GM20000 (cell line): ENCODE measurements around the gene TGM2.

Source experiments
- DNase-seq: peaks from one replicate; pipeline ENCODE4 v3.0.0; 2012; ENCODE audit warnings: low spot score
- TF ChIP-seq, protein P1 (sequence below): IDR thresholded peaks from 2 replicates; pipeline ENCODE4 v1.5.1; 2012; ENCODE audit warnings: mild to moderate bottlenecking, control low read depth; ENCODE audit errors: extremely low read depth, missing control alignments

Gene TGM2

GRCh38 chr20:38198238-38198861, 33.3 kb upstream of the TGM2 start:
- DNase-seq: no peak
- TF ChIP-seq, protein P1, sequence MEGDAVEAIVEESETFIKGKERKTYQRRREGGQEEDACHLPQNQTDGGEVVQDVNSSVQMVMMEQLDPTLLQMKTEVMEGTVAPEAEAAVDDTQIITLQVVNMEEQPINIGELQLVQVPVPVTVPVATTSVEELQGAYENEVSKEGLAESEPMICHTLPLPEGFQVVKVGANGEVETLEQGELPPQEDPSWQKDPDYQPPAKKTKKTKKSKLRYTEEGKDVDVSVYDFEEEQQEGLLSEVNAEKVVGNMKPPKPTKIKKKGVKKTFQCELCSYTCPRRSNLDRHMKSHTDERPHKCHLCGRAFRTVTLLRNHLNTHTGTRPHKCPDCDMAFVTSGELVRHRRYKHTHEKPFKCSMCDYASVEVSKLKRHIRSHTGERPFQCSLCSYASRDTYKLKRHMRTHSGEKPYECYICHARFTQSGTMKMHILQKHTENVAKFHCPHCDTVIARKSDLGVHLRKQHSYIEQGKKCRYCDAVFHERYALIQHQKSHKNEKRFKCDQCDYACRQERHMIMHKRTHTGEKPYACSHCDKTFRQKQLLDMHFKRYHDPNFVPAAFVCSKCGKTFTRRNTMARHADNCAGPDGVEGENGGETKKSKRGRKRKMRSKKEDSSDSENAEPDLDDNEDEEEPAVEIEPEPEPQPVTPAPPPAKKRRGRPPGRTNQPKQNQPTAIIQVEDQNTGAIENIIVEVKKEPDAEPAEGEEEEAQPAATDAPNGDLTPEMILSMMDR: no peak

DNA sequence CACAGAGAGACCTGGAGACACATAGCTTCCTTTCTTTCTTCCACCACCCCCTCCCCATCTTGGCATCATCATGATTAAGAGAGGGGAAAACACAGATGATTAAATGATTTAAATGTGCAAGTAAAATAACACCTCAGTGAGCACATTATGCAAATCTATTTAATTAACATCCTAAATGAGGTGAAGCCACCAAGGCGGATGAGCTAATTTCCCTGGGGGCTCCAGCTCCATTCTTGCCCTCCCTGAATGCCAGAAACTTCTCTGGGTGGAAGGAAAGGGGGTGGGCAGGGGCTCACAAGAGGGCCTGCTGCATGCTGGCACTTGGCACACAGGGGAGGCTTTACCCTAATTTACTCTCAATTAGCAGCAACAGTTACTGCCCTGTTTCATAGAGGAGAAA, 32.5 kb upstream of the TGM2 start:
- TF ChIP-seq, protein P1: no peak
- no peak for DNase-seq

- DNase-seq: no peak
These were observed 32.1 kb upstream of the TGM2 start for GRCh38 chr20:38197217-38197616.

DNA sequence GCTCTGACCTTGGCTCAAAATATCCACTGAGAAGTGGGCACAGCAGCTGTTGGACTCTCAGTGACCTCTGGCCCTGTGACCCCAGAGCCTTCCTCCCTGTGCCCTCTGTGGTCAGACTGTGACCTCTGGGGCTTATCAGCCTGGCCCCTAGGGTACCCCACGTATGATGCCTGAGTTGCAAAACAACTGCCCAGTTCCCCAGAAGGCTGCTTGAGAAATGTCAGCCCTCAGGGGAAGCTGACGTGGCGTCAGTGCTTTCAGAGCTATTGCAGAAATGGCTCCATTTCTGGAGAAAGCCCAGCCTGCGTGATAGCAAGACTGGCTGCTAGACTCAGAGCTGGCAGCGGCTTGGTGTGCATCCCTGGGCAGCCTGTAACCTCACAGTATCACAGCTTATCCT, 31.5 kb upstream of the TGM2 start:
- no peak for DNase-seq
- TF ChIP-seq, protein P1: no peak

More at GRCh38 chr20:38197217-38197616, 32.1 kb upstream of the TGM2 start:
- TF ChIP-seq, protein P1: no peak

- TF ChIP-seq, protein P1: no peak
- no peak for DNase-seq
These were observed 31.0 kb upstream of the TGM2 start for GRCh38 chr20:38196076-38196475.

GRCh38 chr20:38195521-38195920, 30.5 kb upstream of the TGM2 start:
- no peak for DNase-seq
- TF ChIP-seq, protein P1: no peak

DNA sequence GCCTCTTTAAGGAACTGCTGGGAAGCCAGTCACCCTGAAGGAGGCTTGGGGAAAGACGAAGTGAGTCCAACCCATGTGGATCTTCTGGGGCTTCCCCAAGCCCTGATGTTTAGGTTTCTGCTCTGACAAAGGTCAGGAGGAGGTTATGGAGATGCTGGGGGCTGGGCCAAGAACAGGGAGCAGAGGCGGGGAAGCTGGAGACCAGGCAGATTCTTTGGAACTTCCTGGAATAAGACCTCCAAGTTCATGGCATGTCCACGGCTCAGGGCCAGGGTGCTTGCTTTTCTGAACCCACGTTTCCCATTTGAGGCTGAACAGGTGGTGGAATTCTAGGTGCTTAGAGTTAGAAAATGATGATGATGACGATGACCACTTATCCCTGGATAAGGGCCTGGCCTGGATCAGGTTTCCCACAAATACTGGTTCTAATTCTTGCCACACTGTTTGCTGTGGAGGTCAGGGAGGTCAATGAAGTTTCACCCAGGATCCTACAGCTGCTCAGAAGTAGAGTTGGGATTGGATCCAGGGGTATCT, 30.0 kb upstream of the TGM2 start:
- TF ChIP-seq, protein P1: no peak
- no peak for DNase-seq
